Endothelial cell (in vitro differentiated cells): Measurements from ENCODE around the gene PDE1A. TPM values are rescaled to one million over a fixed set of nuclear protein-coding genes. Genes with fewer than 3 reads are reported as not detected.

ENCODE experiments used
- DNase-seq: peaks from one replicate; pipeline ENCODE4 v3.0.0; 2021; ENCODE audit warnings: low spot score
- H3K27ac Mint-ChIP-seq: one replicate; pipeline ENCODE4 v1.8.0; 2021; ENCODE audit warnings: mixed read lengths, inconsistent platforms; ENCODE audit not compliant: unreplicated experiment
- H3K27me3 Mint-ChIP-seq: one replicate; pipeline ENCODE4 v1.8.0; 2021; ENCODE audit warnings: mild to moderate bottlenecking, moderate library complexity, mixed read lengths, inconsistent platforms; ENCODE audit not compliant: unreplicated experiment
- H3K36me3 Mint-ChIP-seq: one replicate; pipeline ENCODE4 v1.8.0; 2021; ENCODE audit warnings: mild to moderate bottlenecking, low read depth, mixed read lengths, inconsistent platforms; ENCODE audit not compliant: unreplicated experiment
- H3K4me1 Mint-ChIP-seq: one replicate; pipeline ENCODE4 v1.8.0; 2021; ENCODE audit warnings: mild to moderate bottlenecking, mixed read lengths, inconsistent platforms; ENCODE audit not compliant: unreplicated experiment
- H3K4me3 Mint-ChIP-seq: one replicate; pipeline ENCODE4 v1.8.0; 2021; ENCODE audit warnings: mild to moderate bottlenecking, mixed read lengths, inconsistent platforms; ENCODE audit not compliant: unreplicated experiment
- H3K9me3 Mint-ChIP-seq: one replicate; pipeline ENCODE4 v1.8.0; 2021; ENCODE audit warnings: mixed read lengths, inconsistent platforms; ENCODE audit not compliant: unreplicated experiment
- total RNA-seq: library from RNA; stranded (reverse); fragmentation: NEBNext Ultra II Directional; extraction: Animal tissue kit (Norgen Biotek cat#: 25700); gene quantifications from one replicate; pipeline ENCODE4 v1.2.1, GENCODE V29; 2021; ENCODE audit not compliant: unreplicated experiment
- TF ChIP-seq, protein P1 (sequence below): fragments of 200-600 bp; sonication (generic); IDR thresholded peaks from one replicate; pipeline ENCODE4 v1.5.0; 2021; ENCODE audit warnings: antibody characterized with exemption; ENCODE audit not compliant: unreplicated experiment

The PDE1A gene
- total RNA-seq, 1 donor from 2014 or later: 21.6 TPM

DNA sequence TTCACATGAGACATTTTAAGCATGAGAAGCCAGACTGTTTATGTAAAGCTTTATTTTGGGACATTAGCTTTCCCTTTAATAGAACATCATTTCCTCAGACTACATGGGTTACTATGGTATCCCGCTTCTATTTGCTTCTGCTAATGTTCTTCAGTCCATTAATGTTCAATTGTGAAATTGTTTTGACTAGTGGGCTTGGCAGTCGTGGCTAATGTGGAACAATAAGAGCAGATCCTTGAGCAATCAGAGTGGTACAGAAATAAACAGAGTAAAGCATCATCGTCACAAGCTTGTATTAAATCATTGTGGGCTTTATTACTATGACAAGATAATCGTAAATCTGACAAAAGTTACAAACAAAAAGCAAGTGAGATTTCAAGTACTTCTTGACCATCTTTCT lies 60.2 kb downstream of the PDE1A start:
- no peaks in the 10 kb centered on the region for H3K36me3 Mint-ChIP-seq
- no peaks in the 10 kb centered on the region for H3K9me3 Mint-ChIP-seq
- DNase-seq: no peak
- TF ChIP-seq, protein P1, sequence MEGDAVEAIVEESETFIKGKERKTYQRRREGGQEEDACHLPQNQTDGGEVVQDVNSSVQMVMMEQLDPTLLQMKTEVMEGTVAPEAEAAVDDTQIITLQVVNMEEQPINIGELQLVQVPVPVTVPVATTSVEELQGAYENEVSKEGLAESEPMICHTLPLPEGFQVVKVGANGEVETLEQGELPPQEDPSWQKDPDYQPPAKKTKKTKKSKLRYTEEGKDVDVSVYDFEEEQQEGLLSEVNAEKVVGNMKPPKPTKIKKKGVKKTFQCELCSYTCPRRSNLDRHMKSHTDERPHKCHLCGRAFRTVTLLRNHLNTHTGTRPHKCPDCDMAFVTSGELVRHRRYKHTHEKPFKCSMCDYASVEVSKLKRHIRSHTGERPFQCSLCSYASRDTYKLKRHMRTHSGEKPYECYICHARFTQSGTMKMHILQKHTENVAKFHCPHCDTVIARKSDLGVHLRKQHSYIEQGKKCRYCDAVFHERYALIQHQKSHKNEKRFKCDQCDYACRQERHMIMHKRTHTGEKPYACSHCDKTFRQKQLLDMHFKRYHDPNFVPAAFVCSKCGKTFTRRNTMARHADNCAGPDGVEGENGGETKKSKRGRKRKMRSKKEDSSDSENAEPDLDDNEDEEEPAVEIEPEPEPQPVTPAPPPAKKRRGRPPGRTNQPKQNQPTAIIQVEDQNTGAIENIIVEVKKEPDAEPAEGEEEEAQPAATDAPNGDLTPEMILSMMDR: no peak
- H3K27me3 Mint-ChIP-seq: no peaks in the 10 kb centered on the region
- H3K4me1 Mint-ChIP-seq: no peaks in the 10 kb centered on the region
- no peak overlapping the region for H3K27ac Mint-ChIP-seq
- H3K4me3 Mint-ChIP-seq: no peak overlapping the region

DNA sequence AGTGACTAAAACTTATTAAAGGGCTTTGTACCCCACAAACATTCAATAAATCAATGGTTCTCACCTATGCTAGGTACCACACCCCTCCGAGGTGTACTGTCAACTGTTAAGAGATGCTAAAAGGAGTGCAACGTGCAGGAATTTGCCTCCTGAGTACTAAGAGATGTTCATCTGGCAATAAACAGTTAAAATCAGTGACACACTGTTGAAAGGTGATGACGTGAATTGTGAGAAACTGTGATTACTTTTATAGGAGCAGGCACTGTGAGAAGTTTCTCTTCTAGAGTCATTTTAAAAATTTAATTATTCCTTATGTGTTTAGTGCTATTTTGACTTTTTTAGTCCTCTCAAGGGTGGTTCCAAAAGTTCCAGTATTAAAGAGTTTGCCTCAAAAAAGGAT lies 61.0 kb downstream of the PDE1A start:
- H3K4me3 Mint-ChIP-seq: no peak overlapping the region
- no peaks in the 10 kb centered on the region for H3K4me1 Mint-ChIP-seq
- H3K27ac Mint-ChIP-seq: no peak overlapping the region
- no peaks in the 10 kb centered on the region for H3K27me3 Mint-ChIP-seq
- H3K36me3 Mint-ChIP-seq: no peaks in the 10 kb centered on the region
- no peaks in the 10 kb centered on the region for H3K9me3 Mint-ChIP-seq
- TF ChIP-seq, protein P1: no peak
- DNase-seq: no peak

GRCh38 chr2:182361477-182361876 lies 65.4 kb downstream of the PDE1A start:
- DNase-seq: no peak
- Mint-ChIP-seq H3K4me3 (no peak overlapping the region), H3K36me3 (no peaks in the 10 kb centered on the region), H3K27me3 (peaks cover 1% of the 10 kb centered on the region), H3K4me1 (peaks cover 2% of the 10 kb centered on the region), H3K27ac (no peak overlapping the region), H3K9me3 (no peaks in the 10 kb centered on the region)
- TF ChIP-seq, protein P1: no peak

- DNase-seq: no peak
- Mint-ChIP-seq H3K36me3 (no peaks in the 10 kb centered on the region), H3K27me3 (peaks cover 1% of the 10 kb centered on the region), H3K9me3 (no peaks in the 10 kb centered on the region), H3K4me1 (peaks cover 2% of the 10 kb centered on the region), H3K27ac (no peak overlapping the region), H3K4me3 (no peak overlapping the region)
- TF ChIP-seq, protein P1: no peak
Observed at GRCh38 chr2:182360663-182361260, 66.1 kb downstream of the PDE1A start.

- Mint-ChIP-seq H3K27me3 (peaks cover 1% of the 10 kb centered on the region), H3K4me3 (no peak overlapping the region), H3K4me1 (peaks cover 2% of the 10 kb centered on the region), H3K27ac (no peak overlapping the region), H3K36me3 (no peaks in the 10 kb centered on the region), H3K9me3 (no peaks in the 10 kb centered on the region)
- DNase-seq: no peak
- TF ChIP-seq, protein P1: no peak
Observed at GRCh38 chr2:182359990-182360662, 66.7 kb downstream of the PDE1A start.
